ENCODE measurements around the gene HRH3. TPM values are rescaled to one million over a fixed set of nuclear protein-coding genes. Genes with fewer than 3 reads are reported as not detected.

The HRH3 gene
- total and polyA plus RNA-seq, 2 donors, result 0.10 to 0.16 TPM

GRCh38 chr20:62211216-62211615, 8.9 kb downstream of the HRH3 start:
- Histone ChIP-seq H3K36me3 (ENCODE audit: insufficient read depth) (no peaks in the 10 kb centered on the region), H3K27ac (ENCODE audit: low read depth) (no peak overlapping the region), H3K4me1 (ENCODE audit: insufficient read depth) (no peaks in the 10 kb centered on the region), H3K4me3 (ENCODE audit: low read depth, low read length) (no peak overlapping the region)
- no peak for DNase-seq (ENCODE audit: extremely low spot score)
- WGBS, result 80% methylated on average over 8 of the region's 8 CpGs

- Histone ChIP-seq H3K27ac (ENCODE audit: low read depth) (no peak overlapping the region), H3K4me3 (ENCODE audit: low read depth, low read length) (no peak overlapping the region), H3K36me3 (ENCODE audit: insufficient read depth) (no peaks in the 10 kb centered on the region), H3K4me1 (ENCODE audit: insufficient read depth) (no peaks in the 10 kb centered on the region)
- DNase-seq (ENCODE audit: extremely low spot score), result no peak
- WGBS, result 58% methylated on average over 21 of the region's 21 CpGs
These were observed 9.6 kb downstream of the HRH3 start for GRCh38 chr20:62210496-62210855.

- Histone ChIP-seq H3K36me3 (ENCODE audit: insufficient read depth) (no peaks in the 10 kb centered on the region), H3K4me3 (ENCODE audit: low read depth, low read length) (no peak overlapping the region), H3K4me1 (ENCODE audit: insufficient read depth) (no peaks in the 10 kb centered on the region), H3K27ac (ENCODE audit: low read depth) (no peak overlapping the region)
- no peak for DNase-seq (ENCODE audit: extremely low spot score)
- WGBS, result 58% methylated on average over 17 of the region's 17 CpGs
These were observed 10.1 kb downstream of the HRH3 start for GRCh38 chr20:62209850-62210495.

- Histone ChIP-seq H3K4me1 (ENCODE audit: insufficient read depth) (no peaks in the 10 kb centered on the region), H3K36me3 (ENCODE audit: insufficient read depth) (no peaks in the 10 kb centered on the region), H3K4me3 (ENCODE audit: low read depth, low read length) (no peak overlapping the region), H3K27ac (ENCODE audit: low read depth) (no peak overlapping the region)
- DNase-seq (ENCODE audit: extremely low spot score), result no peak
- whole genome bisulfite sequencing, result 43% methylated on average over 27 of the region's 27 CpGs
These were observed 11.0 kb downstream of the HRH3 start for GRCh38 chr20:62208795-62209755.

- no peaks in the 10 kb centered on the region for H3K4me1 ChIP-seq (ENCODE audit: insufficient read depth)
These were observed 11.8 kb downstream of the HRH3 start for GRCh38 chr20:62208061-62208794.

GRCh38 chr20:62206388-62206775, 13.7 kb downstream of the HRH3 start:
- 88% methylated on average over 17 of the region's 17 CpGs for WGBS
- no peaks in the 10 kb centered on the region for H3K4me1 ChIP-seq (ENCODE audit: insufficient read depth)
- no peak overlapping the region for H3K4me3 ChIP-seq (ENCODE audit: low read depth, low read length)
- no peak overlapping the region for H3K27ac ChIP-seq (ENCODE audit: low read depth)
- DNase-seq (ENCODE audit: extremely low spot score), result no peak
- H3K36me3 ChIP-seq (ENCODE audit: insufficient read depth), result peaks cover 1% of the 10 kb centered on the region

More at GRCh38 chr20:62208061-62208794, 11.8 kb downstream of the HRH3 start:
- Histone ChIP-seq H3K27ac (ENCODE audit: low read depth) (no peak overlapping the region), H3K4me3 (ENCODE audit: low read depth, low read length) (no peak overlapping the region), H3K36me3 (ENCODE audit: insufficient read depth) (no peaks in the 10 kb centered on the region)
- no peak for DNase-seq (ENCODE audit: extremely low spot score)
- WGBS, result 72% methylated on average over 19 of the region's 19 CpGs

GRCh38 chr20:62205618-62206387, 14.3 kb downstream of the HRH3 start:
- Histone ChIP-seq H3K4me3 (ENCODE audit: low read depth, low read length) (no peak overlapping the region), H3K27ac (ENCODE audit: low read depth) (no peak overlapping the region), H3K36me3 (ENCODE audit: insufficient read depth) (peaks cover 4% of the 10 kb centered on the region), H3K4me1 (ENCODE audit: insufficient read depth) (no peaks in the 10 kb centered on the region)
- 90% methylated on average over 38 of the region's 38 CpGs for WGBS
- no peak for DNase-seq (ENCODE audit: extremely low spot score)

GRCh38 chr20:62203378-62204030, 16.6 kb downstream of the HRH3 start:
- Histone ChIP-seq H3K27ac (ENCODE audit: low read depth) (no peak overlapping the region), H3K36me3 (ENCODE audit: insufficient read depth) (peaks cover 6% of the 10 kb centered on the region), H3K4me3 (ENCODE audit: low read depth, low read length) (no peak overlapping the region), H3K4me1 (ENCODE audit: insufficient read depth) (no peaks in the 10 kb centered on the region)
- 85% methylated on average over 22 of the region's 22 CpGs for WGBS
- DNase-seq (ENCODE audit: extremely low spot score), result no peak

GRCh38 chr20:62202676-62203377, 17.3 kb downstream of the HRH3 start:
- no peak overlapping the region for H3K4me3 ChIP-seq (ENCODE audit: low read depth, low read length)
- no peak overlapping the region for H3K27ac ChIP-seq (ENCODE audit: low read depth)
- peaks cover 8% of the 10 kb centered on the region for H3K36me3 ChIP-seq (ENCODE audit: insufficient read depth)
- no peak for DNase-seq (ENCODE audit: extremely low spot score)
- H3K4me1 ChIP-seq (ENCODE audit: insufficient read depth), result no peaks in the 10 kb centered on the region
- WGBS, result 86% methylated on average over 23 of the region's 23 CpGs

- DNase-seq (ENCODE audit: extremely low spot score), result no peak
- H3K4me3 ChIP-seq (ENCODE audit: low read depth, low read length), result no peak overlapping the region
- H3K36me3 ChIP-seq (ENCODE audit: insufficient read depth), result peaks cover 8% of the 10 kb centered on the region
- 84% methylated on average over 5 of the region's 5 CpGs for WGBS
- no peak overlapping the region for H3K27ac ChIP-seq (ENCODE audit: low read depth)
- H3K4me1 ChIP-seq (ENCODE audit: insufficient read depth), result no peaks in the 10 kb centered on the region
These were observed 18.0 kb downstream of the HRH3 start for GRCh38 chr20:62202083-62202395.

GRCh38 chr20:62201173-62202082, 18.6 kb downstream of the HRH3 start:
- 90% methylated on average over 38 of the region's 38 CpGs for WGBS
- no peak overlapping the region for H3K27ac ChIP-seq (ENCODE audit: low read depth)
- no peaks in the 10 kb centered on the region for H3K4me1 ChIP-seq (ENCODE audit: insufficient read depth)
- no peak for DNase-seq (ENCODE audit: extremely low spot score)
- no peak overlapping the region for H3K4me3 ChIP-seq (ENCODE audit: low read depth, low read length)
- H3K36me3 ChIP-seq (ENCODE audit: insufficient read depth), result peaks cover 8% of the 10 kb centered on the region
